WTC11 (cell line): ENCODE data around the gene CAPN2. TPM values are rescaled to one million over a fixed set of nuclear protein-coding genes. Genes with fewer than 3 reads are reported as not detected.

Experiments used
- ATAC-seq: fragments of 200-7000 bp; cut with Tn5 transposase; 2 replicates; pipeline ENCODE4 v1.10.0; 2021; ENCODE audit warnings: mild to moderate bottlenecking, moderate library complexity
- CTCF ChIA-PET: fragments of 300-600 bp; sonication (Branson Sonifier 250); formaldehyde crosslinking; loops from one replicate; lab custom pipeline; 2021; ENCODE audit warnings: antibody characterized with exemption; lab: Charles Lee
- POLR2A ChIA-PET: fragments of 350-600 bp; sonication (Branson Sonifier 250); formaldehyde crosslinking; loops from one replicate; lab custom pipeline; 2021; ENCODE audit warnings: antibody characterized with exemption; lab: Charles Lee
- DNase-seq: peaks from one replicate; pipeline ENCODE4 v3.0.0; 2021; ENCODE audit warnings: low spot score
- H3K27ac Mint-ChIP-seq: 2 replicates; pipeline ENCODE4 v1.8.0; 2021; ENCODE audit warnings: mixed read lengths
- H3K27me3 Mint-ChIP-seq: 2 replicates; pipeline ENCODE4 v1.8.0; 2021; ENCODE audit warnings: low read depth, mild to moderate bottlenecking, moderate library complexity, mixed read lengths
- H3K36me3 Mint-ChIP-seq: 2 replicates; pipeline ENCODE4 v1.8.0; 2021; ENCODE audit warnings: mixed read lengths
- H3K4me1 Mint-ChIP-seq: 2 replicates; pipeline ENCODE4 v1.8.0; 2022; ENCODE audit warnings: mixed read lengths
- H3K4me3 Mint-ChIP-seq: 2 replicates; pipeline ENCODE4 v1.8.0; 2021; ENCODE audit warnings: mild to moderate bottlenecking, moderate library complexity, mixed read lengths
- H3K9me3 Mint-ChIP-seq: 2 replicates; pipeline ENCODE4 v1.8.0; 2021; ENCODE audit warnings: mixed read lengths
- CREB1 ChIP-seq: sonication (generic); formaldehyde crosslinking; IDR thresholded peaks from 2 replicates; pipeline ENCODE4 v1.8.0; 2023; ENCODE audit warnings: mild to moderate bottlenecking, missing genetic modification reagents
- FOXK1 ChIP-seq: sonication (generic); formaldehyde crosslinking; IDR thresholded peaks from 2 replicates; pipeline ENCODE4 v1.8.0; 2022; ENCODE audit warnings: mild to moderate bottlenecking, moderate library complexity, missing genetic modification reagents
- GRHL2 ChIP-seq: fragments of 250-450 bp; sonication (Bioruptor Pico); IDR thresholded peaks from 2 replicates; pipeline ENCODE4 v1.8.0; 2022; ENCODE audit warnings: mild to moderate bottlenecking, moderate library complexity; ENCODE audit not compliant: insufficient replicate concordance, severe bottlenecking
- IRF2 ChIP-seq: sonication (generic); formaldehyde crosslinking; IDR thresholded peaks from 2 replicates; pipeline ENCODE4 v1.8.0; 2022; ENCODE audit warnings: low read depth, missing genetic modification reagents, borderline replicate concordance
- JAZF1 ChIP-seq: fragments of 250-450 bp; sonication (Bioruptor Pico); IDR thresholded peaks from 2 replicates; pipeline ENCODE4 v1.9.0; 2021; ENCODE audit warnings: moderate library complexity, mild to moderate bottlenecking, inconsistent platforms
- MYBL2 ChIP-seq: sonication (generic); formaldehyde crosslinking; IDR thresholded peaks from 2 replicates; pipeline ENCODE4 v1.8.1; 2023; ENCODE audit warnings: mild to moderate bottlenecking, moderate library complexity, missing genetic modification reagents
- NFATC4 ChIP-seq: fragments of 250-450 bp; sonication (Bioruptor Pico); IDR thresholded peaks from 2 replicates; pipeline ENCODE4 v1.9.0; 2021; ENCODE audit warnings: mild to moderate bottlenecking
- NFE2L1 ChIP-seq: sonication (generic); formaldehyde crosslinking; IDR thresholded peaks from 2 replicates; pipeline ENCODE4 v1.8.1; 2023; ENCODE audit warnings: missing genetic modification reagents
- RELA ChIP-seq: sonication (generic); formaldehyde crosslinking; IDR thresholded peaks from 2 replicates; pipeline ENCODE4 v1.8.1; 2022; ENCODE audit warnings: missing genetic modification reagents, mild to moderate bottlenecking, borderline replicate concordance
- TCF7 ChIP-seq: sonication (generic); formaldehyde crosslinking; IDR thresholded peaks from 2 replicates; pipeline ENCODE4 v1.8.0; 2022; ENCODE audit warnings: mild to moderate bottlenecking, low read depth, missing genetic modification reagents, moderate library complexity
- ZBTB21 ChIP-seq: sonication (generic); formaldehyde crosslinking; IDR thresholded peaks from 2 replicates; pipeline ENCODE4 v1.8.1; 2023; ENCODE audit warnings: mild to moderate bottlenecking, missing genetic modification reagents, borderline replicate concordance
- ZNF121 ChIP-seq: sonication (generic); formaldehyde crosslinking; IDR thresholded peaks from 2 replicates; pipeline ENCODE4 v1.8.0; 2023; ENCODE audit warnings: missing genetic modification reagents
- ZNF232 ChIP-seq: sonication (generic); formaldehyde crosslinking; IDR thresholded peaks from 2 replicates; pipeline ENCODE4 v1.8.0; 2022; ENCODE audit warnings: mild to moderate bottlenecking, missing genetic modification reagents
- ZNF423 ChIP-seq: fragments of 250-450 bp; sonication (Bioruptor Pico); IDR thresholded peaks from 2 replicates; pipeline ENCODE4 v2.1.2; 2022; ENCODE audit warnings: mild to moderate bottlenecking, moderate library complexity
- total RNA-seq: library from RNA; stranded (reverse); gene quantifications from 3 replicates; pipeline ENCODE4 v1.2.3, GENCODE V29; 2021
- TF ChIP-seq, protein P1 (sequence below): fragments of 250-450 bp; sonication (Bioruptor Pico); conservative IDR thresholded peaks from 2 replicates; pipeline ENCODE4 v1.9.0; 2021; ENCODE audit warnings: mild to moderate bottlenecking
- TF ChIP-seq, protein P2 (sequence below): fragments of 250-450 bp; sonication (Bioruptor Pico); IDR thresholded peaks from 2 replicates; pipeline ENCODE4 v1.9.0; 2021; ENCODE audit warnings: mild to moderate bottlenecking
- TF ChIP-seq, protein P3 (sequence below): sonication (generic); formaldehyde crosslinking; IDR thresholded peaks from 2 replicates; pipeline ENCODE4 v1.8.1; 2022; ENCODE audit warnings: mild to moderate bottlenecking, missing genetic modification reagents, moderate library complexity, borderline replicate concordance
- TF ChIP-seq, protein P4 (sequence below): fragments of 250-450 bp; sonication (Bioruptor Pico); IDR thresholded peaks from 2 replicates; pipeline ENCODE4 v2.1.2; 2022; ENCODE audit warnings: mild to moderate bottlenecking, moderate library complexity
- TF ChIP-seq, protein P5 (sequence below): sonication (generic); formaldehyde crosslinking; IDR thresholded peaks from 2 replicates; pipeline ENCODE4 v1.8.1; 2023; ENCODE audit warnings: mild to moderate bottlenecking, missing genetic modification reagents, moderate library complexity
- TF ChIP-seq, protein P6 (sequence below): sonication (generic); formaldehyde crosslinking; IDR thresholded peaks from 2 replicates; pipeline ENCODE4 v1.8.1; 2022; ENCODE audit warnings: low read depth, mild to moderate bottlenecking, moderate library complexity, missing genetic modification reagents, borderline replicate concordance
- TF ChIP-seq, protein P7 (sequence below): sonication (generic); formaldehyde crosslinking; IDR thresholded peaks from 2 replicates; pipeline ENCODE4 v1.8.0; 2022; ENCODE audit warnings: mild to moderate bottlenecking, missing genetic modification reagents

Gene CAPN2
- total RNA-seq, 1 experiment from 2014 or later, result 21.3 TPM

DNA sequence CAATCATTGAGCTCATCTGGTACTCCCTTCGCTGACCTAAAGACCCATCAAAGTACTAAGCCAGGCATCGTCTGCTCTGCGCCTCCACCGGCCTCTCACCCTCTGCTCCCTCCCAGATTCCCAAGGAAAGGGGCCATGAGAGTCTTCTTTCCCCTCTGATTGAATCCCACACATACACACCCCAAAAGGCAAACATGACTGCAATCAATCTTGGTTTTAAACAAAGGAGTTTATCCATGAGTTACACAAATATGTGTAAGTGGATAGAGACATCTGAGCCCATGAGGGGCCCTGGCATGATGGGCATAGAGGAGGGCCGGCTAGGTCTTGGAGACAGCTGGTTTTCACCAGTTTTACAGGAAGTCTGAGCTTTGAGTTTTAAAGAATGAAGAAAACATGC is 50.9 kb downstream of the CAPN2 start:
- no peaks in the 10 kb centered on the region for H3K9me3 Mint-ChIP-seq
- no peak overlapping the region for H3K4me3 Mint-ChIP-seq
- 0 out of 2 replicates have a peak, but pooled peaks cover 4% of the 10 kb centered on the region for H3K36me3 Mint-ChIP-seq
- ChIA-PET POLR2A (no interaction called here), CTCF (no interaction called here)
- H3K27me3 Mint-ChIP-seq, result no peaks in the 10 kb centered on the region
- peaks cover 6% of the 10 kb centered on the region for H3K4me1 Mint-ChIP-seq
- TF ChIP-seq NFE2L1, result no peak
- TF ChIP-seq, protein P1, sequence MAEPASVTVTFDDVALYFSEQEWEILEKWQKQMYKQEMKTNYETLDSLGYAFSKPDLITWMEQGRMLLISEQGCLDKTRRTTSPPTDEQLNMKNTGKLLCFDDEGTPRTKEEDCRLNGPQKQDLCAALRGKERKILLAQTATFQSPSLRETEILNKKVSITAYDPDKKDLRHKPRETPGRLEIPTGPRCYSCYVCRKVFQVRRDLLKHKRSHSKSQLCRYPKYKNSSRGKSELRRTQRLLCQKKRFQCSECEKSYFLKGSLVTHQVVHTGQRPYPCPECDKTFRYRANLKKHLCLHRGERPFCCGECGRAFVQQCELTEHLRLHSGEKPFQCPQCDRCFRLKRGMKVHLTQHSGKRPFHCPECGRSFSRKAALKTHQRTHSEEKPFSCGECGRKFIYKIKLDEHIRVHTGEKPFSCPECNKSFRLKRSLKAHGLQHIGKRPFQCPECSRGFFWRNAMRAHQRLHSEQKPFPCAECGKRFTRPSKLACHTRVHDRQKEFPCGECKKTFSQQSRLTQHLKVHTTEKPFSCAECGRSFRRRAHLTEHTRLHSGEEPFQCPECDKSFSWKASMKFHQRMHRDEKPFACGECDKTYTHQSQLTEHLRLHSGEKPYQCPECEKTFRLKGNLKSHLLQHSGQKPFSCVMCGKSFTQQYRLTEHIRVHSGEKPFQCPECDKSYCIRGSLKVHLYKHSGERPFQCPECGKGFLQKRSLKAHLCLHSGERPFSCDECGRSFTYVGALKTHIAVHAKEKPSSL (CRISPR knock-in tag), result no peak
- TF ChIP-seq NFATC4 (CRISPR knock-in tag), result no peak
- TF ChIP-seq CREB1 (CRISPR knock-in tag), result no peak
- TF ChIP-seq, protein P2, sequence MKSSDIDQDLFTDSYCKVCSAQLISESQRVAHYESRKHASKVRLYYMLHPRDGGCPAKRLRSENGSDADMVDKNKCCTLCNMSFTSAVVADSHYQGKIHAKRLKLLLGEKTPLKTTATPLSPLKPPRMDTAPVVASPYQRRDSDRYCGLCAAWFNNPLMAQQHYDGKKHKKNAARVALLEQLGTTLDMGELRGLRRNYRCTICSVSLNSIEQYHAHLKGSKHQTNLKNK (CRISPR knock-in tag), result no peak
- TF ChIP-seq, protein P3, sequence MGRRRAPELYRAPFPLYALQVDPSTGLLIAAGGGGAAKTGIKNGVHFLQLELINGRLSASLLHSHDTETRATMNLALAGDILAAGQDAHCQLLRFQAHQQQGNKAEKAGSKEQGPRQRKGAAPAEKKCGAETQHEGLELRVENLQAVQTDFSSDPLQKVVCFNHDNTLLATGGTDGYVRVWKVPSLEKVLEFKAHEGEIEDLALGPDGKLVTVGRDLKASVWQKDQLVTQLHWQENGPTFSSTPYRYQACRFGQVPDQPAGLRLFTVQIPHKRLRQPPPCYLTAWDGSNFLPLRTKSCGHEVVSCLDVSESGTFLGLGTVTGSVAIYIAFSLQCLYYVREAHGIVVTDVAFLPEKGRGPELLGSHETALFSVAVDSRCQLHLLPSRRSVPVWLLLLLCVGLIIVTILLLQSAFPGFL (CRISPR knock-in tag), result no peak
- no peak for TF ChIP-seq FOXK1 (CRISPR knock-in tag)
- no peak for TF ChIP-seq GRHL2 (CRISPR knock-in tag)
- TF ChIP-seq, protein P4, sequence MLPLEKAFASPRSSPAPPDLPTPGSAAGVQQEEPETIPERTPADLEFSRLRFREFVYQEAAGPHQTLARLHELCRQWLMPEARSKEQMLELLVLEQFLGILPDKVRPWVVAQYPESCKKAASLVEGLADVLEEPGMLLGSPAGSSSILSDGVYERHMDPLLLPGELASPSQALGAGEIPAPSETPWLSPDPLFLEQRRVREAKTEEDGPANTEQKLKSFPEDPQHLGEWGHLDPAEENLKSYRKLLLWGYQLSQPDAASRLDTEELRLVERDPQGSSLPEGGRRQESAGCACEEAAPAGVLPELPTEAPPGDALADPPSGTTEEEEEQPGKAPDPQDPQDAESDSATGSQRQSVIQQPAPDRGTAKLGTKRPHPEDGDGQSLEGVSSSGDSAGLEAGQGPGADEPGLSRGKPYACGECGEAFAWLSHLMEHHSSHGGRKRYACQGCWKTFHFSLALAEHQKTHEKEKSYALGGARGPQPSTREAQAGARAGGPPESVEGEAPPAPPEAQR (CRISPR knock-in tag), result no peak
- H3K27ac Mint-ChIP-seq, result no peak overlapping the region
- ATAC-seq, result no peak
- DNase-seq, result no peak

DNA sequence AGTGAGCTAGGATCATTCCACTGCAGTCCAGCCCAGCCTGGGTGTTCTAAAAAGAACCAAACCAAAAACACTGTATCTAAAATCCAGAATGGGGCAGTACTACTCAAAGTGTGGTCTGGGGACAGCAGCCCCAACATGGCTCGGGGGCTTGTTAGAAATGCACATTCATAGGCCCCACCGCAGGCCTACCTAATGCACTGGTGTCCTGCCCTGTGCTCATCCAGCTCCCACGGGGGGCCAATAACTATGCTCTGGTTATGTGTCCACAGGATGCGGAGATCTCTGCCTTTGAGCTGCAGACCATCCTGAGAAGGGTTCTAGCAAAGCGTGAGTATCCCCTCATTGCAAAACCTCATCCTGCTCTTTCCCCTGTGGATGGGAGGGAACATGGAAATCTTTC is 51.5 kb downstream of the CAPN2 start:
- H3K27ac Mint-ChIP-seq, result no peak overlapping the region
- no peaks in the 10 kb centered on the region for H3K27me3 Mint-ChIP-seq
- ATAC-seq, result no peak
- peaks cover 2% of the 10 kb centered on the region; the same call in 1 of the 2 replicates for H3K9me3 Mint-ChIP-seq
- no peak for DNase-seq
- TF ChIP-seq, protein P5, sequence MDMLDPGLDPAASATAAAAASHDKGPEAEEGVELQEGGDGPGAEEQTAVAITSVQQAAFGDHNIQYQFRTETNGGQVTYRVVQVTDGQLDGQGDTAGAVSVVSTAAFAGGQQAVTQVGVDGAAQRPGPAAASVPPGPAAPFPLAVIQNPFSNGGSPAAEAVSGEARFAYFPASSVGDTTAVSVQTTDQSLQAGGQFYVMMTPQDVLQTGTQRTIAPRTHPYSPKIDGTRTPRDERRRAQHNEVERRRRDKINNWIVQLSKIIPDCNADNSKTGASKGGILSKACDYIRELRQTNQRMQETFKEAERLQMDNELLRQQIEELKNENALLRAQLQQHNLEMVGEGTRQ (CRISPR knock-in tag), result no peak
- TF ChIP-seq FOXK1 (CRISPR knock-in tag), result no peak
- no peak for TF ChIP-seq IRF2 (CRISPR knock-in tag)
- TF ChIP-seq JAZF1 (CRISPR knock-in tag), result no peak
- TF ChIP-seq, protein P2 (CRISPR knock-in tag), result no peak
- TF ChIP-seq ZNF423 (CRISPR knock-in tag), result no peak
- TF ChIP-seq ZBTB21 (CRISPR knock-in tag), result no peak
- TF ChIP-seq ZNF121 (CRISPR knock-in tag), result no peak
- TF ChIP-seq, protein P6, sequence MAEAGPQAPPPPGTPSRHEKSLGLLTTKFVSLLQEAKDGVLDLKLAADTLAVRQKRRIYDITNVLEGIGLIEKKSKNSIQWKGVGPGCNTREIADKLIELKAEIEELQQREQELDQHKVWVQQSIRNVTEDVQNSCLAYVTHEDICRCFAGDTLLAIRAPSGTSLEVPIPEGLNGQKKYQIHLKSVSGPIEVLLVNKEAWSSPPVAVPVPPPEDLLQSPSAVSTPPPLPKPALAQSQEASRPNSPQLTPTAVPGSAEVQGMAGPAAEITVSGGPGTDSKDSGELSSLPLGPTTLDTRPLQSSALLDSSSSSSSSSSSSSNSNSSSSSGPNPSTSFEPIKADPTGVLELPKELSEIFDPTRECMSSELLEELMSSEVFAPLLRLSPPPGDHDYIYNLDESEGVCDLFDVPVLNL (CRISPR knock-in tag), result no peak
- TF ChIP-seq TCF7 (CRISPR knock-in tag), result no peak
- no peak for TF ChIP-seq ZNF232
- TF ChIP-seq RELA (CRISPR knock-in tag), result no peak
- TF ChIP-seq MYBL2 (CRISPR knock-in tag), result no peak
- TF ChIP-seq, protein P7, sequence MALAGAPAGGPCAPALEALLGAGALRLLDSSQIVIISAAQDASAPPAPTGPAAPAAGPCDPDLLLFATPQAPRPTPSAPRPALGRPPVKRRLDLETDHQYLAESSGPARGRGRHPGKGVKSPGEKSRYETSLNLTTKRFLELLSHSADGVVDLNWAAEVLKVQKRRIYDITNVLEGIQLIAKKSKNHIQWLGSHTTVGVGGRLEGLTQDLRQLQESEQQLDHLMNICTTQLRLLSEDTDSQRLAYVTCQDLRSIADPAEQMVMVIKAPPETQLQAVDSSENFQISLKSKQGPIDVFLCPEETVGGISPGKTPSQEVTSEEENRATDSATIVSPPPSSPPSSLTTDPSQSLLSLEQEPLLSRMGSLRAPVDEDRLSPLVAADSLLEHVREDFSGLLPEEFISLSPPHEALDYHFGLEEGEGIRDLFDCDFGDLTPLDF (CRISPR knock-in tag), result no peak
- H3K4me3 Mint-ChIP-seq, result no peak overlapping the region
- POLR2A ChIA-PET, result no interaction called here
- CTCF ChIA-PET, result no interaction called here
- H3K4me1 Mint-ChIP-seq, result peaks cover 6% of the 10 kb centered on the region
- peaks cover 7% of the 10 kb centered on the region for H3K36me3 Mint-ChIP-seq
